B cell (primary cell): Measurements from ENCODE around the gene MYO1C. TPM values are rescaled to one million over a fixed set of nuclear protein-coding genes. Genes with fewer than 3 reads are reported as not detected.

Source experiments
- ATAC-seq: fragments of 200-7000 bp; cut with Tn5 transposase; one replicate; pipeline ENCODE4 v1.10.0; 2021; ENCODE audit warnings: low read depth, mild to moderate bottlenecking, moderate number of reproducible peaks, moderate library complexity
- CTCF ChIA-PET: fragments of 350-600 bp; sonication (Branson Sonifier 250); formaldehyde crosslinking; loops from one replicate; lab custom pipeline; 2021; ENCODE audit warnings: antibody characterized with exemption, inconsistent platforms; lab: Charles Lee
- POLR2A ChIA-PET: fragments of 350-600 bp; sonication (Branson Sonifier 250); formaldehyde crosslinking; loops from one replicate; lab custom pipeline; 2021; ENCODE audit warnings: antibody characterized with exemption; lab: Charles Lee
- DNase-seq: peaks from one replicate; pipeline ENCODE4 v3.0.0; 2013
- H2AFZ ChIP-seq: 2 replicates; pipeline ENCODE4 v1.6.1; 2012; ENCODE audit warnings: mild to moderate bottlenecking, low read depth, low read length; ENCODE audit not compliant: insufficient read depth, poor library complexity, severe bottlenecking
- H3K27ac ChIP-seq, 2 donors: 1 replicate in 1 of 2; 2 replicates in 1 of 2; pipeline ENCODE4 v1.5.1; 2012 to 2013; ENCODE audit warnings: low read length in 2 of 2, mild to moderate bottlenecking in 2 of 2, moderate library complexity in 1 of 2
- H3K27me3 ChIP-seq, 4 experiments: fragments of 200-600 bp in 1 of 4; sonication (generic) in 1 of 4; replicated peaks in 1 of 4; 1 replicate in 2 of 4; 2 replicates in 2 of 4; pipeline versions ENCODE4 v1.6.1 to v1.7.0; 2013 to 2016; ENCODE audit warnings: low read length in 3 of 4, mild to moderate bottlenecking in 2 of 4, mixed read lengths in 1 of 4, moderate library complexity in 1 of 4; ENCODE audit not compliant: insufficient read depth in 4 of 4, control insufficient read depth in 3 of 4; ENCODE audit errors: control extremely low read depth in 1 of 4
- H3K36me3 ChIP-seq, 2 experiments: replicated peaks in 1 of 2; 1 replicate in 1 of 2; 2 replicates in 1 of 2; pipeline versions ENCODE4 v1.6.1 to v1.7.1; 2013; ENCODE audit warnings: low read length in 1 of 2; ENCODE audit not compliant: insufficient read depth in 2 of 2, control insufficient read depth in 1 of 2; ENCODE audit errors: control extremely low read depth in 1 of 2, extremely low read depth in 1 of 2
- H3K4me1 ChIP-seq, 2 donors: fragments of 200-600 bp in 1 of 2; sonication (generic) in 1 of 2; 1 replicate in 1 of 2; 2 replicates in 1 of 2; pipeline versions ENCODE4 v1.5.1 to v1.6.1; 2013 to 2017; ENCODE audit warnings: low read length in 2 of 2; ENCODE audit not compliant: control insufficient read depth in 2 of 2, insufficient read depth in 2 of 2
- H3K4me2 ChIP-seq: replicated peaks from 2 replicates; pipeline ENCODE3; 2012; ENCODE audit warnings: mild to moderate bottlenecking, low read depth, low read length; ENCODE audit not compliant: poor library complexity, severe bottlenecking
- H3K4me3 ChIP-seq, 5 experiments: fragments of 200-600 bp in 1 of 5; sonication (generic) in 1 of 5; 1 replicate in 3 of 5; 2 replicates in 2 of 5; pipeline versions ENCODE4 v1.5.1 to v1.7.0; 2011 to 2016; ENCODE audit warnings: low read length in 4 of 5, mild to moderate bottlenecking in 4 of 5, low read depth in 2 of 5, control low read depth in 1 of 5, moderate library complexity in 1 of 5; ENCODE audit not compliant: insufficient read depth in 1 of 5; ENCODE audit errors: control extremely low read depth in 1 of 5, extremely low read depth in 1 of 5
- H3K79me2 ChIP-seq: fragments of 200-600 bp; sonication (generic); one replicate; pipeline ENCODE4 v1.6.0; 2016; ENCODE audit warnings: low read length; ENCODE audit not compliant: control insufficient read depth, insufficient read depth
- H3K9ac ChIP-seq: fragments of 200-600 bp; sonication (generic); 2 replicates; pipeline ENCODE4 v1.6.1; 2017; ENCODE audit warnings: mild to moderate bottlenecking, low read length, moderate library complexity
- H3K9me3 ChIP-seq, 3 donors: one replicate each; pipeline versions ENCODE4 v1.6.1 to v1.7.1; 2013; ENCODE audit warnings: low read length in 2 of 3; ENCODE audit not compliant: control insufficient read depth in 2 of 3, insufficient read depth in 1 of 3; ENCODE audit errors: control extremely low read depth in 1 of 3
- H4K20me1 ChIP-seq: 2 replicates; pipeline ENCODE4 v1.6.0; 2012; ENCODE audit warnings: mild to moderate bottlenecking, low read length; ENCODE audit not compliant: insufficient read depth, control insufficient read depth, poor library complexity, severe bottlenecking
- H3K27ac Mint-ChIP-seq: one replicate; pipeline ENCODE4 v1.8.0; 2021; ENCODE audit warnings: mixed read lengths
- H3K27me3 Mint-ChIP-seq: one replicate; pipeline ENCODE4 v1.8.0; 2021; ENCODE audit warnings: mixed read lengths
- H3K4me1 Mint-ChIP-seq: one replicate; pipeline ENCODE4 v1.8.0; 2021; ENCODE audit warnings: mixed read lengths
- H3K4me3 Mint-ChIP-seq: one replicate; pipeline ENCODE4 v1.8.0; 2021; ENCODE audit warnings: mixed read lengths
- H3K9me3 Mint-ChIP-seq: one replicate; pipeline ENCODE4 v1.8.0; 2022; ENCODE audit warnings: mixed read lengths; ENCODE audit not compliant: insufficient read depth
- CTCF ChIP-seq: fragments of 200-600 bp; IDR thresholded peaks from one replicate; pipeline ENCODE4 v1.8.0; 2022; ENCODE audit warnings: antibody characterized with exemption, mild to moderate bottlenecking
- EZH2 ChIP-seq: IDR thresholded peaks from 2 replicates; pipeline ENCODE4 v1.6.1; 2012; ENCODE audit warnings: borderline replicate concordance, low read depth, mild to moderate bottlenecking, moderate library complexity, low read length; ENCODE audit not compliant: insufficient read depth, poor library complexity, severe bottlenecking
- WGBS: methylation state at CpG from one replicate; pipeline ENCODE4 v1.1.5; 2013; ENCODE audit warnings: missing lambda C conversion rate; ENCODE audit not compliant: insufficient coverage; 5-methylcytosine and 5-hydroxymethylcytosine counted together
- intact Hi-C: fragments of 100-400 bp; cut with micrococcal nuclease; formaldehyde crosslinking; loops from one replicate; pipeline ENCODE4 v1.10.0; 2022
- polyA plus RNA-seq: library from polyadenylated mRNA; depleted of rRNA; stranded (reverse); fragments of >200 nt; gene quantifications from 2 replicates; pipeline ENCODE4 v1.2.3, GENCODE V29; 2012
- total RNA-seq, 2 donors: library from RNA; stranded (reverse); fragments of 120-200 nt in 1 of 2; gene quantifications; 1 replicate in 1 of 2; 2 replicates in 1 of 2; pipeline versions ENCODE4 v1.2.3 to v1.2.4, GENCODE V29; 2013 to 2022

The MYO1C gene
- total and polyA plus RNA-seq, 2 donors (not counting 1 experiment from before 2014, with no cell fraction given), result 54.7 to 81.7 TPM

- 100% methylated on average over 1 of the region's 3 CpGs for WGBS
- no peaks in the 10 kb centered on the region for H3K4me1 ChIP-seq
- H3K4me3 Mint-ChIP-seq, result no peak overlapping the region
- H3K9me3 ChIP-seq, result no peaks in the 10 kb centered on the region
- TF ChIP-seq CTCF (no peak), EZH2 (no peak)
- intact Hi-C loops, result no loop called here
- DNase-seq, result no peak
- ATAC-seq, result no peak
- peaks cover 13 to 43% of the 10 kb centered on the region in 2 experiments for H3K36me3 ChIP-seq
- peaks cover 98% of the 10 kb centered on the region for H3K79me2 ChIP-seq
- H3K4me2 ChIP-seq, result no peak overlapping the region
- H3K27me3 Mint-ChIP-seq, result no peaks in the 10 kb centered on the region
- H3K4me3 ChIP-seq, result no peak overlapping the region
- CTCF ChIA-PET, result interaction anchor here (0.8 to 0.9 kb wide), 2 partner anchors 22 to 101 kb away, joined by 3 read pairs; no protein-coding TSS in a partner anchor
- no peaks in the 10 kb centered on the region for H3K9me3 Mint-ChIP-seq
- peaks cover 19% of the 10 kb centered on the region for H3K4me1 Mint-ChIP-seq
- H4K20me1 ChIP-seq, result peaks cover 80% of the 10 kb centered on the region
- H3K27ac ChIP-seq, result no peak overlapping the region
- H3K27me3 ChIP-seq, result no peaks in the 10 kb centered on the region
- no peak overlapping the region for H3K27ac Mint-ChIP-seq
- POLR2A ChIA-PET, result no interaction called here
- no peak overlapping the region for H2AFZ ChIP-seq
- H3K9ac ChIP-seq, result no peak overlapping the region
Measured at GRCh38 chr17:1434150-1434549, 58.3 kb downstream of the MYO1C start.

DNA sequence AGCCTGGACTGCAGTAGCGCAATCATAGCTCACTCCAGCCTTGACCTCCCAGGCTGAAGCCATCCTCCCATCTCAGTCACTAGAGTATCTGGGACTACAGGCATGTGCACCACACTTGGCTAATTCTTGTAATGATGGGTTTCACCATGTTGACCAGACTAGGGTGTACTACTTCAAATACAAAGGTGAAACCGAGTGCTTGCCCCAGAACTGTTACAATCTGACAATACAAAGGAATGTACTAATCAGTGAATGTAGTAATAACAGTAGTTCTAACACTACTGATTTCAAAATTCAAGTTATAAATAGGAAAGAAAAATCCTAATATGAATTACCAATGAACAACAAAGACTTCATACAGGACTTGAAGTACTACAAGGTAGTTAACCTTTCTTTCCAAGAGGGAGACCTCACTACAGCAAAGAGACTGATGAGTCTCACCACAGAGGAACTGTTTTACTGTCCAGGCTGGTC, 60.8 kb downstream of the MYO1C start:
- H3K4me3 Mint-ChIP-seq, result no peak overlapping the region
- Histone ChIP-seq H3K4me3 (no peak overlapping the region), H3K4me2 (no peak overlapping the region), H4K20me1 (peaks cover 62% of the 10 kb centered on the region), H3K9me3 (no peaks in the 10 kb centered on the region), H3K4me1 (no peaks in the 10 kb centered on the region), H3K27ac (no peak overlapping the region), H3K36me3 (peaks cover 11 to 37% of the 10 kb centered on the region in 2 experiments), H3K27me3 (no peaks in the 10 kb centered on the region), H3K9ac (no peak overlapping the region), H2AFZ (no peak overlapping the region), H3K79me2 (peaks cover 91% of the 10 kb centered on the region)
- ATAC-seq (no peak), DNase-seq (no peak)
- WGBS, result no CpG with 5 or more reads among the region's 2 CpGs
- peaks cover 14% of the 10 kb centered on the region for H3K4me1 Mint-ChIP-seq
- intact Hi-C loops, result no loop called here
- no peak overlapping the region for H3K27ac Mint-ChIP-seq
- H3K27me3 Mint-ChIP-seq, result no peaks in the 10 kb centered on the region
- POLR2A ChIA-PET, result interaction anchor here (0.7 kb wide), 2 partner anchors 14 to 623 kb away, joined by 4 to 11 read pairs; no protein-coding TSS in a partner anchor
- no peaks in the 10 kb centered on the region for H3K9me3 Mint-ChIP-seq
- CTCF ChIA-PET, result interaction anchor here (0.6 kb wide), 1 partner anchor 17 kb away, joined by 5 read pairs; no protein-coding TSS in a partner anchor
- TF ChIP-seq CTCF, result no peak
